ENCODE data around the gene BMF.

The BMF gene

DNA sequence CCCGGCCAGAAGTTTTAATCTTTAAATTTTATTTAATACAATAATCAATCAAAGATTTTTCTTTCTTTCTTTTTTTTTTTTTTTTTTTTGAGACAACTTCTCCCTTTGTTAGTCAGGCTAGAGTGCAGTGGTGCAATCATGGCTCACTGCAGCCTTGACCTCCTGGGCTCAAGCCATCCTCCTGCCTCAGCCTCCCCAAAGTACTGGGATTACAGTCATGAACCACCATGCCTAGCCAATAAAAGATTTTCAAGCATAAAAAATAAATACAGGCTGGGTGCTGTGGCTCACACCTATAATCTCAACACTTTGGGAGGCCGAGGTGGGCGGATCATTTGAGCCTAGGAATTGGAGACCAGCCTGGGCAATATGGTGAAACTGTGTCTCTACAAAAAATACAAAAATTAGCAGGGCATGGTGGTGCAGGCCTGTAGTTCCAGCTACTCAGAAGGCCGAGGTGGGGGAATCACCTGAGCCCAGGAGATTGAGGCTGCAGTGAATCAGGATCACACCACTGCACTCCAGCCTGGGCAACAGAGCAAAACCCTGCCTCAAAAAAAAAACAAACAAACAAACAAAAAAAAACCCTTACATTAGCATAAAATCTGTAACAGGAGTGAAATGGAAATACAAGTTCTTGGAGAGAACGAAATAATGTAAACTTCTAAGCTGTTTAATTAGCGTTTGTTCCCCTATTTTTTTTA is 40.6 kb downstream of the BMF start:
- DNase-seq (ENCODE audit: low read depth in 2 of 3, low spot score in 1 of 3), result no peak

DNA sequence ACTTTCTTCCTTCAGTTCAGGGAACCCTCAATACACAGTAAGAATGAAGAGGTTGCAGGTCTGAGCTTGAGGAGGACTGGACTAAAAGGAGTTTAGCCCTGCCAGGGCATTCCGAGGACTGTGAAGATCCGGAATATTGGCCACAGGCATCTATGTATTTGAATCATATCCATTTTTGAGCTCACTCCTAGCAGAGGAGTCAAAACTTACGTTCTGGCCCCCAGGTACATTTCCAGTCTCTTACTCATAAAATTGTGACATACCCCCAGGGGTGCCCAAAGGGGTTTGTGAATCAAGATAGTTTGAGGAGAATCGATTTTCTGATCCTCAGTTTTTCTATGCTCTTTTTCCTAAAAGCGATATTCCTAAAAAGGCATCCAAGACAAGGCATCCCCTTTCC is 42.1 kb downstream of the BMF start:
- DNase-seq (ENCODE audit: low read depth in 2 of 3, low spot score in 1 of 3), result no peak

DNA sequence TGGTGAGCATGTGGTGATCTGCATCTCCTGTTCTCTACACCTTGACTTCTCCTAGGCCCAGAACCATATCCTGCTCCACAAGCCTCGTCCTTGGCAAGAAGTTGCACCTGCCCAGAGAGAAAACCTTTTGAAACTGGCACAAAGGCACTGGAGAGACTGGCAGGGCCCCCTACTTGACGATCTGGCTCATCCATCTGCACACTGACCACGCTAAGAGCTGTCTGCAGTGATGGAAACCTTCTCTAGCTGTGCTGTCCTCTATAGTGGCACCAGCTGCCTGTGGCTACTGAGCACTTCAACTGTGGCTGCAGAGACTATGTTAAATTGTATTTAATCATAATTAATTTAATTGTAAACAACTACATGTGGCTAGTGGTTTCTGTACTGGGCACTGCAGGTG is 43.5 kb downstream of the BMF start:
- DNase-seq (ENCODE audit: low read depth in 2 of 3, low spot score in 1 of 3), result no peak

GRCh38 chr15:40064231-40064894 is 44.3 kb downstream of the BMF start:
- DNase-seq (ENCODE audit: low read depth in 2 of 3, low spot score in 1 of 3), result no peak

GRCh38 chr15:40063563-40064011 is 45.1 kb downstream of the BMF start:
- DNase-seq (ENCODE audit: low read depth in 2 of 3, low spot score in 1 of 3), result no peak

DNA sequence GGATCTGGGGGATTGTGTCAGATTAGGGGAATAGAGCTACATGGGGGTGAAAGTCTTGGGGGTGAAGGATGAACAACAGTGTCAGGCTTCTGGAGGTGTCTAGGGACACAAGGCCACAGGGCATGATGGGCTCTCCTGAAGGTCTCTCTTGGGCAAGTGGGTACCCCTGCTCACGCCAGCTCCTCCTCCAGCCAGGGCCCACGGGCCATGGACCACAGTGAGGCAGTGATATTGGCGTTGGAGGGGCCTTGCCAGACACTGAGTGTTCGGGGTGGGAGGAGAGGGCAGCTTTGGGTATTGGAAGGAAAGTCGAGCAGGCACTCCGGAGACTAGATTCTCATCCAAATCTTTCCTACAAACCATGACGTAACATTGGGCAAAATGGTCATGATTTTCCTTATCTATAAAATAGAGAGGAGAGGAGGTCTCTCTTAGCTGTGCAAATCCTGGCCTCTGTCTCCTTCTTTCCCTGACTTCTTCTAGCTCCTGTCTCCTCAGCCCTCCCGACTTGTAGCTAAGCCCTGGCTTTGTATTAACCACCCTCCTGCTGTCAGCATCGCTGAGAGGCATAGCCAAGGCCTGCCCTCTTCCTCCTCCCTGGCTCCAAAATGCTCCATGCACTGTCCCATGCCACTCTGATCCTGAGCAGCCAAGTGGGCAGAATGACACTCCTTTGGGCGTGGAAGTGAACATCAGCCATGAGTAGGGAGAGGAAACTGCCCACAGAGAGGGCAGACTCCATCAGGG is 45.7 kb downstream of the BMF start:
- no peak for DNase-seq (ENCODE audit: low read depth in 2 of 3, low spot score in 1 of 3)

- no peak for DNase-seq (ENCODE audit: low read depth in 2 of 3, low spot score in 1 of 3)
Observed at GRCh38 chr15:40061212-40061901, 47.3 kb downstream of the BMF start.

- DNase-seq (ENCODE audit: low read depth in 2 of 3, low spot score in 1 of 3), result no peak
Observed at GRCh38 chr15:40060236-40060961, 48.3 kb downstream of the BMF start.

GRCh38 chr15:40059821-40060220 is 48.9 kb downstream of the BMF start:
- DNase-seq (ENCODE audit: low read depth in 2 of 3, low spot score in 1 of 3), result no peak

GRCh38 chr15:40058476-40059140 is 50.1 kb downstream of the BMF start:
- DNase-seq (ENCODE audit: low read depth in 2 of 3, low spot score in 1 of 3), result no peak

DNA sequence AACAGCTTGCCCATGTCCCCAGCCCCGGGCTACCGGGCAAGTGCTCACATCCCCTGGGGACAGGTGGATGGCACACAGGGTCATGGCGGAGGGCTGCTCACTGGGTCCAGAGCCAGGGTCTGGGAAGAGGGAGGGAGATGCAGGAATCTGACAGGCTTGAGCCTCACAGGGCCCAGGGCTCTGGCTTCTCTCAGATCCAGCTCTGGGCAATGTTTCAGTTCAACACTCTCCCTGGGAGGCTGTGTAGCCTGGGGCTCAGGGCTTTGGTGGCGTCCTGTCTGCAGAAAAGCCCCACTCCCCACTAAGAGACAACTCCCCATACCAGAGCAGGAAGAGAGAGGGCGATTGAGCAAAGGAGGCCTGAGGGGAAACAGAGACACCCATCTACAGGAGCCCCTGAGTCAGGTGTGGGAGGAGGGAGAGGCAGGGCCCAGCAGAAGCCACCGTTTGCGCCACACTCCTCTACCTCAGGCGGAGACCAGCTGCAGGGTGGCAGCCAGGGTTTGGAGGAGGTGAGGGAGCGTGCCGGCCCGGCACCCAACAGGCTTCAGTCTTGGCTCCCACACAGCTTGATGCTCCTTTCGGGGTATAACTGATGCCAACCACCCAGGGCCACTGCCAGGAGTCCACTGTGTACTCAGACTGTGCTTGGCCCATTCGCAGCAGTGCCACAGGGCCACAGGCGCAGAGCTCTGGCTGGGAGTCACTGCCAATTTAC is 52.9 kb downstream of the BMF start:
- DNase-seq (ENCODE audit: low read depth in 2 of 3, low spot score in 1 of 3), result no peak

DNA sequence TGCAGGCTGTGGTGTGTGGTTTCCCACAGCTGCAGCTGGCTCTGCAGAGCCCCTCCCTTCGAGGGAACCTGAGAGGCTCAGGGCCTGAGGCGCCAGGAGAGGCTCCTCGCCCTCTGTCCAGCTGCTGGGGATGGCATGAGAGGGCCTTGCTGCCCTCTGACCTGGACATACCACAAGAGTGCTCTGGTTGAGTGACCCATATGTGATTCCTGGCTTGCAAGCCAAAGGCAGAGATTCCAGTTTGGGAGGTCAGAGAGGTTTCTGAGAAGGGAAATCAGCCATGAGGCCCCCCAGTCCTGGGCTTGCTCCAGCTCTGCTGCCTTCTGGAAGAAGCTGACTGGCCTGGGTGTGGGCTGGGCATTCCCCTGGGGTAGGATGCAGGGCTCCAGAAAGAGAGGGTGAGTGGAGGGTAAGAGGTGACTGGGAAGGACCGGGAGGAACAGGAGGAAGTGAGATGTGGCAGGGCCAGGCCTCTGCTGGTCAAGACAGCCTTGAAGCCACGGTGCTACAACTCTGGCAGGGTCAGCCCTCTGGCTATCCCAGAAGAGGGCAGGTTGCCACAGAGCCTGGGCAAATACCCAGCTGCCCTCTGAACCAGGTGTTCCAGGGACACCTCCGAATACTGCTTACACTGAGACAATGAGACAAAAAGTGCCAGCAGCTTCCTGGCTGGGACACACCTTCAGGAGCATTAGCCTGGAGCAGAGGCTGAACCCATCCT is 53.7 kb downstream of the BMF start:
- DNase-seq (ENCODE audit: low read depth in 2 of 3, low spot score in 1 of 3), result no peak

GRCh38 chr15:40054605-40054854 is 54.1 kb downstream of the BMF start:
- no peak for DNase-seq (ENCODE audit: low read depth in 2 of 3, low spot score in 1 of 3)

DNA sequence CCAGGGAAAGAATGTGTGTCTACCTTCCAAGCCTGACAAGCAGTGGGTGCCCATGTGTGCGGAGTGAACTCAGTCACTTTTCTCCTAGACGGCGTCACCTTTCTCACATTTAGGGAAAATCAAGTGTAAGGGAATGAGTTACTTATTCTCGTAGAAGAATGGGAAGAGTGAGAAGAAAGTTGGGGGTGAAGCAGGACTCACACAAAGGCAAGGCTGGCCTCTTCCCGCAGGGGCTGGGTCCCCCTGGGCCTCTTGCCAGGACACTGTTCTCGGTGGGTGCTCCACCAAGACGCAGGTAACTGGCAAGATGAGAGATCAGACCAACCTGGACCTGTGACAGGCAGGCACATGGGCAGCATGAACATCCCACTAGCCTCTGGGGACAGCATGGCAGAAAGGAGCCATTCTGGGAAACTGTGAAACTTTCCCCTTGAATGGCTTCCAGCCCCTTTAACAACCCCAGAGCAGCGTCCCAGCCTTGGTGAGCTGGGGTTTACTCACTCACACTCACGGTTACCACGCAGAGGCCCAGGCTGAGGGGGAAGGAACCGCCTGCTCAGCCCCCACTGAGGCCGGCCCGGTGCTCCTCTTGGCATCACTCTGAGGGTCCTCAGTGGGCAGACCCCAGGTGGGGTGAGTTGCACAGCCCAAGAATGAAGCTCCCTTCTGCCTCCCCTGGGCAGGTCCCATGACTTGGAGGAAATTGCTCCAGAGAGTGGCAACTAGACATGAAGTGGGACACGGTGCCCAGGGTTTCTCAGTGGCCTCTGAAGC is 54.7 kb downstream of the BMF start:
- no peak for DNase-seq (ENCODE audit: low read depth in 2 of 3, low spot score in 1 of 3)

GRCh38 chr15:40053079-40053830 is 55.4 kb downstream of the BMF start:
- DNase-seq (ENCODE audit: low read depth in 2 of 3, low spot score in 1 of 3), result no peak

GRCh38 chr15:40052604-40053003 is 56.1 kb downstream of the BMF start:
- no peak for DNase-seq (ENCODE audit: low read depth in 2 of 3, low spot score in 1 of 3)

- DNase-seq (ENCODE audit: low read depth in 2 of 3, low spot score in 1 of 3), result no peak
Observed at GRCh38 chr15:40051616-40052415, 56.9 kb downstream of the BMF start.

Data from stimulated activated CD4-positive, alpha-beta T cell treated with anti-CD3 and anti-CD28 coated beads, Interleukin-12 subunit alpha, Interleukin-12 subunit beta, amount 100 ng/mL, for 48 hours (primary cell).